Vagina (tissue), 2 donors: ENCODE data around the gene C6orf118.

ENCODE experiments used
- POLR2AphosphoS5 ChIP-seq, 2 donors: sonication (generic); formaldehyde crosslinking; IDR thresholded peaks; one replicate each; pipeline ENCODE4 v1.9.0; 2017; ENCODE audit warnings: antibody characterized with exemption in 2 of 2, mild to moderate bottlenecking in 2 of 2, low read depth in 1 of 2; ENCODE audit not compliant: insufficient read depth in 1 of 2
- TF ChIP-seq, protein P1 (sequence below), 3 experiments: fragments of 450-650 bp in 2 of 3; fragments of 200-600 bp in 1 of 3; sonication (generic) in 1 of 3; IDR thresholded peaks; one replicate each; pipeline ENCODE4 v1.5.1; 2017 to 2019; ENCODE audit warnings: antibody characterized with exemption in 3 of 3, mild to moderate bottlenecking in 2 of 3, moderate library complexity in 2 of 3

DNA sequence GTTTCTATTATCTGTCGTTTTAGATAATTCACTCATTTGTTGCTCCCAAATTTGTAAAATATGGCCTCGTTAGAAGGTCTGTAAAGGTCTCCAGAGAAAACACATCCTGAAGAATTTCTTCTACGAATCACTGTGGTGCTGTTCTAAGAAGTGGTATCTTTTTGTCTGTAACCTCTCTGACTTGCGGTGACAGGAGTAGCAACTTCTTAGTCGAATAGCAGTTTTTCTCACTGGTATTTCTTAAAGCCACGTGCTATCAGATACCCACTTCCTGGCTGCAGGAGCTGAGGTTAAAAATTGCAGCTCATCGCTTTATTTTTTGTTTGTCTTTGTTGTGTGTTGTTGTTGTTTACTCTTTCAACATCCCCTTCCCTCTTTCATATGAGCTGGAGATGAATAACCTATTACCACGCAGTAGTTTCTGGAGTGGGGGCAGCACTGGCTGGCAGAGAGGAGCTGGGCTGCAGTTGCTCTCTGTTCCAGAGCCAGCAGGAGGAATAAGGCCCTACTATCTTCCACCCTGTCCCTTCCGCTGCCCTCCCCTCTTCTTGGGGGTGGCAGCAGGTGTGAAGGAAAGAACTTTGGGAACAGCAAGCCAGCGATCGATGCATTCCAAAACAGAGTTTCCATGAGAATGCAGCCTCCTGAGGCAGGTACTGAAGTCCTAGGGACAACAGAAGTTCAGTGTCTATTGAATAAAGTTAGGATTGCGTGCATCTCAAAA, 64.7 kb downstream of the C6orf118 start:
- TF ChIP-seq, protein P1, sequence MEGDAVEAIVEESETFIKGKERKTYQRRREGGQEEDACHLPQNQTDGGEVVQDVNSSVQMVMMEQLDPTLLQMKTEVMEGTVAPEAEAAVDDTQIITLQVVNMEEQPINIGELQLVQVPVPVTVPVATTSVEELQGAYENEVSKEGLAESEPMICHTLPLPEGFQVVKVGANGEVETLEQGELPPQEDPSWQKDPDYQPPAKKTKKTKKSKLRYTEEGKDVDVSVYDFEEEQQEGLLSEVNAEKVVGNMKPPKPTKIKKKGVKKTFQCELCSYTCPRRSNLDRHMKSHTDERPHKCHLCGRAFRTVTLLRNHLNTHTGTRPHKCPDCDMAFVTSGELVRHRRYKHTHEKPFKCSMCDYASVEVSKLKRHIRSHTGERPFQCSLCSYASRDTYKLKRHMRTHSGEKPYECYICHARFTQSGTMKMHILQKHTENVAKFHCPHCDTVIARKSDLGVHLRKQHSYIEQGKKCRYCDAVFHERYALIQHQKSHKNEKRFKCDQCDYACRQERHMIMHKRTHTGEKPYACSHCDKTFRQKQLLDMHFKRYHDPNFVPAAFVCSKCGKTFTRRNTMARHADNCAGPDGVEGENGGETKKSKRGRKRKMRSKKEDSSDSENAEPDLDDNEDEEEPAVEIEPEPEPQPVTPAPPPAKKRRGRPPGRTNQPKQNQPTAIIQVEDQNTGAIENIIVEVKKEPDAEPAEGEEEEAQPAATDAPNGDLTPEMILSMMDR (IDR thresholded peaks at IDR 0.05) = no peak
- TF ChIP-seq POLR2AphosphoS5 (IDR thresholded peaks at IDR 0.05; ENCODE audit: insufficient read depth in 1 of 2, low read depth in 1 of 2) = no peak
